ENCODE measurements around the gene DCXR. TPM values are rescaled to one million over a fixed set of nuclear protein-coding genes. Genes with fewer than 3 reads are reported as not detected.

The DCXR gene
- polyA plus RNA-seq, 1 experiment: 66.0 TPM

- POLR2A ChIA-PET: interaction anchor here (1.0 kb wide), 1 partner anchor 11 kb away, joined by 4 read pairs; no protein-coding TSS in a partner anchor
- CTCF ChIA-PET: interaction anchor here (1.1 to 2.6 kb wide), 4 partner anchors 9 to 32 kb away, joined by 3 to 16 read pairs (median 4); partner anchors contain the start of gene NOTUM
- H3K4me3 ChIP-seq (ENCODE audit: low read depth, low read length): no peak overlapping the region
- no peak for DNase-seq (ENCODE audit: low read depth)
- TF ChIP-seq CTCF (IDR thresholded peaks at IDR 0.05; ENCODE audit: insufficient read depth, low read depth, low read length): no peak
- H3K36me3 ChIP-seq (ENCODE audit: control insufficient read depth, insufficient read depth, low read length): peaks cover 3% of the 10 kb centered on the region; the same call in 1 of the 2 replicates
- no peaks in the 10 kb centered on the region for H3K27me3 ChIP-seq (ENCODE audit: control insufficient read depth, insufficient read depth, low read length)
Observed at GRCh38 chr17:81992306-81993102, 45.0 kb downstream of the DCXR start.

- H3K27me3 ChIP-seq (ENCODE audit: control insufficient read depth, insufficient read depth, low read length): no peaks in the 10 kb centered on the region
- TF ChIP-seq CTCF (IDR thresholded peaks at IDR 0.05; ENCODE audit: insufficient read depth, low read depth, low read length): no peak
- H3K4me3 ChIP-seq (ENCODE audit: low read depth, low read length): no peak overlapping the region
- DNase-seq (ENCODE audit: low read depth): no peak
- POLR2A ChIA-PET: interaction anchor here (1.0 kb wide), 1 partner anchor 12 kb away, joined by 4 read pairs; no protein-coding TSS in a partner anchor
- CTCF ChIA-PET: interaction anchor here (0.6 to 2.6 kb wide), 5 partner anchors 9 to 32 kb away, joined by 3 to 16 read pairs (median 4); partner anchors contain the start of gene NOTUM
- H3K36me3 ChIP-seq (ENCODE audit: control insufficient read depth, insufficient read depth, low read length): peaks cover 3% of the 10 kb centered on the region; the same call in 1 of the 2 replicates
Observed at GRCh38 chr17:81991684-81992305, 45.7 kb downstream of the DCXR start.

- peaks cover 4% of the 10 kb centered on the region for H3K36me3 ChIP-seq (ENCODE audit: control insufficient read depth, insufficient read depth, low read length)
- no peaks in the 10 kb centered on the region for H3K27me3 ChIP-seq (ENCODE audit: control insufficient read depth, insufficient read depth, low read length)
- no peak for TF ChIP-seq CTCF (IDR thresholded peaks at IDR 0.05; ENCODE audit: insufficient read depth, low read depth, low read length)
- POLR2A ChIA-PET: interaction anchor here (1.0 kb wide), 1 partner anchor 13 kb away, joined by 4 read pairs; no protein-coding TSS in a partner anchor
- no peak for DNase-seq (ENCODE audit: low read depth)
- no peak overlapping the region for H3K4me3 ChIP-seq (ENCODE audit: low read depth, low read length)
- CTCF ChIA-PET: interaction anchor here (0.6 to 2.6 kb wide), 7 partner anchors 8 to 31 kb away, joined by 3 to 16 read pairs (median 3); partner anchors contain the start of gene NOTUM
Observed at GRCh38 chr17:81990836-81991683, 46.4 kb downstream of the DCXR start.

- no peak overlapping the region for H3K4me3 ChIP-seq (ENCODE audit: low read depth, low read length)
- H3K36me3 ChIP-seq (ENCODE audit: control insufficient read depth, insufficient read depth, low read length): peaks cover 14% of the 10 kb centered on the region
- no peaks in the 10 kb centered on the region for H3K27me3 ChIP-seq (ENCODE audit: control insufficient read depth, insufficient read depth, low read length)
- no peak for TF ChIP-seq CTCF (IDR thresholded peaks at IDR 0.05; ENCODE audit: insufficient read depth, low read depth, low read length)
- CTCF ChIA-PET: no interaction called here
- no peak for DNase-seq (ENCODE audit: low read depth)
- POLR2A ChIA-PET: no interaction called here
Observed at GRCh38 chr17:81987161-81987770, 50.2 kb downstream of the DCXR start.

Measured in BJ (cell line).